Right renal cortex interstitium (tissue), 3 donors: ENCODE measurements around the gene CHMP4A. TPM values are rescaled to one million over a fixed set of nuclear protein-coding genes. Genes with fewer than 3 reads are reported as not detected.
A peak's percentile ranks its signal among the peaks of the same experiment; 100 is the strongest.

ENCODE experiments used
- DNase-seq, 3 donors: peaks; one replicate each; pipeline ENCODE4 v3.0.0-alpha.2; 2013; ENCODE audit warnings: low read depth in 3 of 3, low spot score in 2 of 3
- polyA plus RNA-seq, 3 donors: library from polyadenylated mRNA; unstranded; fragments of 120-200 nt; gene quantifications; one replicate each; pipeline ENCODE4 v1.2.1, GENCODE V29; 2013; ENCODE audit not compliant: insufficient read length in 3 of 3

Gene CHMP4A
- polyA plus RNA-seq, 3 donors = 50.7 to 61.2 (median 55.7) TPM

DNA sequence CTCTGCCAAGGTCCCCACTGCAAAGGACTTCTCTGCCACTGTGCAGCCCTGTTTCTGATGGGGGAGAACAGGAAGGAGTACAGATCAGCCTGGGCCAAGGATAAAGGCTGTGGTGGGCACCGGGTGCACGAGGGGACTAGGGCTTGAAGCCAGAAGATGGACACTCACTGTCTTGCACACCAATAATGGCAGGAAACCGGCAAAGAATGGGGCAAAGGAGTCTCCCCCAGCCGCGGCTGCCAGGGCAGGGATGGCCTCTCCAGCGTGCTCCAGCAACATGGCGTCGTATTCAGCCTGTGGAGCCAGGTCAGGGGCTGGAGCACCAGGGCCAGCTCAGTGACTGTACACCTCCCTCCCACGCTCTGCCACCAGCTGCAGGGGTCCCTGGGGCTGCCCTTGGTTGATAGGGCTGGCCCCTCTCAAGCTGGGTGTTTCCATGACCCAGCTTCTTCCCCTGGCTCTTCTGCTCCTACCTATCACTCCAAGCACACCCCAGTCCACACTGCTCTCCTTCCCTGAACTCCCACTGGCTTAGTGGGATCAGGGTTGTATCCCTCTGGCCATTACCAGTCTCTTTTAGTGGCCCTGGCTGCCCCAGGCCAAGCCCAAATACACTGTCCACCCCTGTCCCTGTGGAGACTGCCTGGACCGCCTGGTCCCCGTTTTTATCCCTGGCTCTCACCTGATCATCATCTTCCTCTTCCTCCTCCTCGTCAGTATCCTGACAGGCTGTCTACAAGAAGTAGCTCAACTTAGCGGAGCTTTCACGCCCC, 31.0 kb downstream of the CHMP4A start:
- no peak for DNase-seq

DNA sequence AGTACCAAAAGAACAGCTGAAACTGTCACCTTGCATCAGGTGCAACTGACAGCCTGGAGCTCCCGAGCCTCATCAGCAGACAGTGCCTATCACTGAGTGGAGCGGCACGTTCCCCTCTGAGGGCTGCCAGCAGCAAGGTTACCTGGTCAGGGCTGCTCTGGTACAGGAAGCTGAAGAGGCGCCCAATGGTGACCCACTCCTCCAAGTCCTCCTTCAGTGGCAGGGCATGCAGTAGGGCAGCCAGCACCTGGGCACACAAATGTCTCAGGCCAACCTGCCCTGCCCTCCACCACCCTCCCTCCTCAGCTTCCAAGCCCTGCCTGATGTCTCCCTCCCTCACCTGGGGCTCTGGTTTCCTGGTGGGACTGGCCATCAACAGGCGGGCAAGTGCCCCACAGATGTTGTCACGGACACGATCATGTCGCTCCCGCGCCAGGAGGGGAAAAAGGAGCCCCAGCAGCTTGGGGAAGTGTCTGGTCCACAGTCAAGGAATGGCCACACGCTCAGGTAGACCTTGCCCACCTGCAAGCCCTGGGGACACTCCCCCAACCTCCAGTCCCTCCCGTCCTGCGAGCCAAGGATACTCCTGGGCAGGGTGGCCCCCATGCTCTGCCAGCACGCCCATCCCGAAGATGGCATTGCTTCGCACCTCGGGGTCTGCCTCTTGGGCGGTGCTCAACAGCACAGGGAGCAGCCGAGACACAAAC, 31.8 kb downstream of the CHMP4A start:
- no peak for DNase-seq

DNA sequence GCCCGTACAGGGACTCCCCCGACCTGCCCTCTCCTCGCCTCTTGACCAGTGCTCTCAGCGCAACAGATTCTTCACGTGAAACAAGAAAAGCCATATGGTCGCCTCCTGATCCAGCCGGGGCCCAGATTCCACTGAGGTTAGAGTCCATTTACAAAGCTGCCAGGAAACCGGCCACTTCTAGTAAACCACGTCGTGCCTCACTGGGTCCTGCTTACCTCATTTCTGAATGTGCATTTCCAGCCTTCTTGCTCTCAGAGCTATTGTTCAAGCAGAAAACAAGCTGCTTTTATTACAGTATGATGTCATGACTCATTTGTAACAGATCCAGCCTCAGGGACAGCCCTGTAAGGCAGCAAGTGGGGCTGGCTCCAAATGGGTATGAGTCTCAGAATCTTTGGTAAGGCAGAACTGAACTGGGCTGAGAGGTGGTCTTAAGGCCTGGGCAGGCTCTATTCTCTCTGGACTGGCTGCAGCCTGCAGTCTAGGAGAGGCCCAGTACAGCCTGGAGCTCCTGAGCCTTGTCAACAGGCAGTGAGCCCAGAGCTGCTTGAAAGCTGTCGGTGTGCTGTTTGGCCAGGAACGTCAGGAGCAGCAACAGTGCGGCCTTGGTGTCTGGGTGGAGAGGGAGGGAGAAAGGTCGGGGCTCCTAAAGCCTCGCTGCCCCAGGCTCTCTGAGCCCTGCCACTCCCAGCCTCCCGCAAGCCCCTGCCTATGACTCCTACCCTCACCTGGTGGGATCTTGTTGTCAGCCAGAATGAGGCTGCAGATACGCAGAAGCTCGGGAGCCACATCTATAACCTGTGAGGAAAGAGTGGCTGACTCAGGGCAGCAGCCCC, 33.1 kb downstream of the CHMP4A start:
- no peak for DNase-seq

DNA sequence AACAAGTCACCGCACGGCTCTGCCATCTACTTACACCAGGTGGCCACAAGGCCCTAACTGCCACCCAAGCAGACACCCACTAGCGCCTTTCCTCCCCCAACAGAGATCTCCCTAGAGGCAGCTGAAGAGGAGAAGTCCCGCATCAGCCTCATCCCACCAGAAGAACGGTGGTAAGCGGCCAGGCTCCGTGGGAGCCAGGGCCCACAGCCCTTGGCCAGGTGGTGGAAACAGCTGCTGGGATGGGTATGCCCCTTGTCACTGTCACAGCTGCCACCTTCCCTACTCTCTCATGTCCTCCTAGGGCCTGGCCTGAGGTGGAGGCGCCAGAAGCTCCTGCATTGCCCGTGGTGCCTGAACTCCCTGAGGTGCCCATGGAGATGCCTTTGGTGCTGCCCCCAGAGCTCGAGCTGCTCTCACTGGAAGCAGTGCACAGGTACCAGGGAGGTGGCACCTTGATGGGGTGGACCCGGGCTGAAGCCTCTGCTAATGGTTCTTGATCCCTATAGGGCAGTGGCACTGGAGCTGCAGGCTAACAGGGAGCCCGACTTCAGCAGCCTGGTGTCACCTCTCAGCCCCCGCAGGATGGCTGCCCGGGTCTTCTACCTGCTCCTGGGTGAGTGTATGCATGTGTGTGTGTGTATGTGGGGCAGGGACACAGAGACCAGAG, 33.9 kb downstream of the CHMP4A start:
- DNase-seq = no peak

DNA sequence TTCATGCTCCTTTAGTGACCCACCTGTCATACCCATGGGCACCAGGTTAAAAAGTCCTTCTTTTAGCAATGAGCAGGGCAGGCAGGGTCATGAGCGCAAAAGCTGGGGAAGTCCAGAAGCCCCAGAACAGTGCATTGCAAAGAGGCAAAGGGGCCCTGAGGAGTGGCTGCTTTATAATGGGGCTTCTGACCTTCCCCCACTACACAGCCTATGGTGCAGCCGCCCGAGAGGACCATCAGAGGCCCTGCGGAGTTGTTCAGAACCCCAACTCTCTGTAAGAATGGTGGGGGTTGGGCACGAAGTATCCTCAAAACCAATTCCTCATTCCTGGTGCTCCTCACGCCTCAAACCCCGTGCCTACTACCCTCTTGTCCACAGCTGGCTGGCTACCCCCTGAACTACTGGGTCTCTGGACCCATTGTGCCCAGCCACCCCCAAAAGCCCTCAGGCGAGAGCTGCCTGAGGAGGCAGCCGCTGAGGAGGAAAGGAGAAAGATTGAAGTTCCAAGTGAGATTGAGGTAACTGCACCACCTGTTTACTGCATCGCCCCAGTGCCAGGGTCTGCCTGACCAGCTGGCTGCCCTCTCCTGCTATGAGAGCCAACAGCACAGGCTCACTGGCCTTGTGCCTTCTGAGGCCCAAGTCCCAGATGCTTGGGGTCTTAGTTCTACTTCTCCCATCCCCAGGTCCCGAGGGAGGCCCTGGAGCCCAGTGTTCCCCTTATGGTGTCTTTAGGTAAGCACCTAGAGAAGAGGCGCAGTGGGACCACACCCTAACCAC, 34.7 kb downstream of the CHMP4A start:
- DNase-seq = no peak

DNA sequence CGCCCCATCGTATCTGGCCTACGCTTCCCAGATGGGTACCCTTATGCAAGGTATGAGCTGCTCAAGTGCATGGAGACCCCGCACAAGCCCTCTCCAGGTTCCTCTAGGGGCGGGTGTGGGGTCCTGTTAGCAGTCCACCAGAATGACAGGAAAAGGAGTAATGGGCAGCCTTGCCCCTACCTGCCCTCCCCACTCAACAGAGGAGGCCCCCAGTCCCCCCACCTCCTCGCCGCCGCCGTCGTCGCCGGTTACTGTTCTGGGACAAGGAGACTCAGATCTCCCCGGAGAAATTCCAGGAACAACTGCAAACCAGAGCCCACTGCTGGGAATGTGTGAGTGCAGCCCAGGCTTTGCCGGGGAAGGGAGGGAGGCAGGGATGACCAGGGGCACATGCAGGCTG, 35.4 kb downstream of the CHMP4A start:
- DNase-seq = no peak

DNA sequence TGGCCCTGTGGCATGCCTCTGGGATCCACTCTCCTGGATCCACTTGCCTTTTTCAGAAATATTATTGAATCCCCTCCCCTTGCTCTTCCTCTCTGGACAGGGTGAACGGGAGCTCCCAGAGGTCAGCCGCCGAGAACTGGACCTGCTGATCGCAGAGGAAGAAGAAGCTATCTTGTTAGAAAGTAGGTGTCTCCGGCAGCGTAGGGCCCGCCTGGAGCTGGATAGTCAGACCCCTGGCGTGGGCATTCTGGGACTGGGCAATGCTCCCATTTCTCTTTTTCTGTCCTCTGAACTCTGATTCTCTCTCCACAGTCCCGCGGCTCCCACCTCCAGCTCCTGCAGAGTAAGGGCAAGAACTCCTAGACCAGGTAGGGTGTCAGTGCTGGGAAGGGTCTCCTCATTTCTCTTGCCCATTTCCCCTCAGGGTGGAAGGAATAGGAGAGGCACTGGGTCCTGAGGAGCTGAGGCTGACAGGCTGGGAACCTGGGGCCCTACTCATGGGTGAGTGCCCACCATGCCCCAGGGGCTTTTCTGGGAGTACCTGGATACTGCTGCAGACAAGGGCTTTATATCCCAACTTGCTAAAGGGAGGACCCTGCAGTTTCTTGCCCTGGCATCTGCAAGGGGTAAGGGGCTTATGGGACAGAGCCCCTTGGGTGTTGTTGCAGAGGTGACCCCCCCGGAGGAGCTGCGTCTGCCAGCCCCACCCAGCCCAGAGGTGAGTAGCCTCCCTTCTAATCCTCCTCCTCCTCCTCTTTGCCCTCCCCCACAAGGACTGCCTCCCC, 36.1 kb downstream of the CHMP4A start:
- DNase-seq = no peak

DNA sequence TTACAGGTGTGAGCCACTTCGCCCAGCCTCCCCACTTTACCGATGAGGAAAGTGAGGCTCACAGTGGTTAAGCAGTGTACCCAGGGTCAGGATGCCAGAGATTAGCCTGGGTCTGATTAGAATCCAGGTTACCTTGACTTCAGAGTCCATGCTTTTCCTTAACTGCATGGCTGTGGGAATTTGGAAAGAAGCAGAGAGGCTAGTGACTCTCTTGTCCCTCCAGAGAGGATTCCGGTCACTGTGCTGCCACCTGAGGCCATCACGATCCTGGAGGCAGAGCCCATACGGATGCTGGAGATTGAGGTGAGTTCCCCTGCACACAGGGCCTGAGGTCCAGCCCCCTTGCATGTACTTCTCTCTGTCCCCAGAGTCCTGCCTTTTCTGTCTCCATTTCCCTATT, 36.7 kb downstream of the CHMP4A start:
- no peak for DNase-seq

DNA sequence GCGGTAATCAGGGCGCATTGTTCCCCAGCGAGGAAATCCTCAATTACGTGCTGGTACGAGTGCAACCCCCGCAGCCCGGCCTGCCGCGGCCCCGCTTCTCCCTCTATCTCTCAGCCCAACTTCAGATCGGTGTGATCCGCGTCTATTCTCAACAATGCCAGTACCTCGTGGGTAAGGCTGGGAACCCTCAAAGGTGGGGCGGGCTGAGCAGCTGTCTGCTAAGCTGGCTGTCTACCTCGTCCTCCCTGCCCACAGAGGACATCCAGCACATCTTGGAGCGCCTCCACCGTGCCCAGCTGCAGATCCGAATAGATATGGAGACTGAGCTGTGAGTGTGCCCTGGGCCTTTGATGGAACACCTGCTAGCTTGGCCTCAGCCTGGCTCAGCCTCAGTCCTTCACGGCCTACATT, 40.4 kb downstream of the CHMP4A start:
- no peak for DNase-seq

DNA sequence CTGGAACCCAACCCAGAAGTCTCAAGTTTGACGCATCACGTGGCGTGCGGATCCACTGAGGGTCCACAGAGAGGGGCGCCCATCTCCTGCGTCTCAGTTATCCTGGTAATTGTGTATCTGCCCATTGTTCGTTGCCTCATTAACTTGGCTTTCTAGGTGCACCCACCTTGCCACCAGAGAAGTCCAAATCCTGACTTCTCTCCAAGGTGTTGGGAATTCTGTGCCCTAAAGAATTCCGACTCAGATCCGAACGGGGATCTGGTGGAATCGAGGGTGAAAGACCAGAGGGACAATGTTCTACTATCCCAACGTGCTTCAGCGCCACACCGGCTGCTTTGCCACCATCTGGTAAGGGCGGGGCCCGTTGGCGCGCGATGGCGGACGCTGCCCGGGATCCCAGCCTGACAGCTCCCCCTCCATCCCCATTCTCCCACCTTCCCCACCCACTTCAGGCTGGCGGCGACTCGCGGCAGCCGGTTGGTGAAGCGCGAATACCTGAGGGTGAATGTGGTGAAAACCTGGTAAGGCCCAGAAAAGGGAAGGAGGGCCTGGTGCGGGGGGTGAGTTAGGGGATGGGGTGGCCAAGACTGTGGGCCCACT, 40.9 kb downstream of the CHMP4A start:
- no peak for DNase-seq

DNA sequence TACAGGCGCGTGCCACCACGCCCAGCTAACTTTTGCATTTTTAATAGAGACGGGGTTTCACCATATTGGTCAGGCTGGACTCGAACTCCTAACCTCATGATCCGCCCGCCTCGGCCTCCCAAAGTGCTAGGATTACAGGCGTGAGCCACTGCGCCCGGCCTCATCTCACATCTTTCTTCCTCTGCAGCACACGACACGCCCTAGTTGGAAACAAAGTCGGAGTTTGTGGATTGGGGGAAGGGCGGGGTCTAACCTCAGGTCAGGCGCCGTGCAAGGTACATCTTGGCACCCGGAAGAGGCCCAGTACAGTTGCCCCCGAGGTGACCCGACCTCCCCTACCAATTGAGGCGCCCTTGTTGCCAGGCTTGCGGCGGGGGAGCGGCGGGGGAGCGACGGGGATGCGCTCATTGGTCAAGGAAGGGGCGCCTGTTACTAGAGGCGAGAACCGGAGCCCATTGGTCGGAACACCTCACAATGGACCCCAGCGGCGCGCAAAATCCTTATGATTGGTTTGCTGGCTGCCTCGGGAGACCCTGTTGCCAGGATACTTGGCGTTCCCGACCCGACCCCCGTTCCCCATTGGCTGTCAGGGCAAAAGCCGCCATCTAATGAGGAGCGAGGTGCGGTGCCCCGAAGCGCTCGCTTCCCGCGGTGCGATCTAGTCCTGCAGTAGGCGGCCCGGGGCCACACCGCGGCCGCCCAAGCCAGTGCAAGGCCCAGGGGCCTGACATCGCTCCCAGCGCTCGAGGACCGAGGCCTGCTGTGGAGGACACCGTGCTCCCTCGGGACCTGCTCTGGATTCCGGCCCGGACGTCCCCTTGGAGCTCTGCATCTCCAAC, 41.6 kb downstream of the CHMP4A start, which contains the start of gene REC8:
REC8 (plus strand) TSS at position 659 of the 839 bp plus-strand sequence. CDS start 473 bp downstream, outside the sequence.
- DNase-seq = peak in 2 of 3 donors; percentile 81 to 93

DNA sequence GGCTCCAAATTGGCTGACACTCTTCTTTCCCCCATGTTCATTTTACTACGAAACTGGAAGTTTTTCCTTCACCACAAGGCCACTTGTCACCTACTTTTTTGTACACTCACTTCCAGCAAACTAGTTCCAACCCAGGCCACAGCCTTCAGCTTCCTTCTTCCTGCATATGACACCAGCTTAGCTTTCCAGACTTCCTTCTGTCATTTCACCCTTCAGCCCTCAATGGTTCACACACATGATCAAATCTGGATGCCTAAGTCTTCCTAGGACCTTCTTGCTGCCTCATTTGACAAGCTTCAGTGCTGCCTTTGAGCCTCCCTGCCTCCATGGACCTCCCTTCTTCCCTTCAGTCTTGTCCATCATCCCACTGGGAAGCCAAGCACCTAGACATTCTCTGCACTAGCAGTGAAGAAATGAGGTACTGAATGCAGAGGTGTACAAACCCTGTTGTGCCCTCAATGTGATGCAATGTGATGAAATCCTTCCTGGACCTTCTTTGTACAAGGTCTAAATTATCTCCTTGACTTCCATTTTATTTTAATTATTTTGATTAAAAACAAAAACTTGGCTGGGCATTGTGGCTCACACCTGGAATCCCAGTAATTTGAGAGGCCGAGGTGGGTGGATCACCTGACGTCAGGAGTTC, 45.7 kb downstream of the CHMP4A start:
- no peak for DNase-seq

DNA sequence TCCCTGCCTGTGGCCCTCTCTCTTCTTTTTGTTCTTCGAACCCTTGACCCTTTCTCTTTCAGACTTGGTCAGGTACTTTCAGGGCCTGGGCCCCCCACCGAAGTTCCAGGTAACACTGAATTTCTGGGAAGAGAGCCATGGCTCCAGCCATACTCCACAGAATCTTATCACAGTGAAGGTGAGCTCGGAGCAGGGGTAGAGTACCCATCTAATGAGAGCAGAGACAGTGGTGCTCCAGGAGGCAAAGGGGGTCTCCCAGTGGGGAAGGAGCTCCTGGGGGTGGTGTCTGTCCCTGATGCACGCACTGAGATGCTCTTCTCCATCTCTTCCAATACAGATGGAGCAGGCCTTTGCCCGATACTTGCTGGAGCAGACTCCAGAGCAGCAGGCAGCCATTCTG, 47.5 kb downstream of the CHMP4A start:
- DNase-seq = no peak

DNA sequence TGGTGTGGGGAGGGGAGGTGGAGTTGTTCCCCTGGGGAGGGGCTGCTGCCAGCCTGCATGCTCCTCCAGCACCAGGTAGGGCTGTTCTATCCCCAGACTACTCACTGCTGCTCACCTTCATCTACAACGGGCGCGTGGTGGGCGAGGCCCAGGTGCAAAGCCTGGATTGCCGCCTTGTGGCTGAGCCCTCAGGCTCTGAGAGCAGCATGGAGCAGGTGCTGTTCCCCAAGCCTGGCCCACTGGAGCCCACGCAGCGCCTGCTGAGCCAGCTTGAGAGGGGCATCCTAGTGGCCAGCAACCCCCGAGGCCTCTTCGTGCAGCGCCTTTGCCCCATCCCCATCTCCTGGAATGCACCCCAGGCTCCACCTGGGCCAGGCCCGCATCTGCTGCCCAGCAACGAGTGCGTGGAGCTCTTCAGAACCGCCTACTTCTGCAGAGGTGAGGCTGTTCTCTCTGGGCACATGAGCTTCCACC, 48.7 kb downstream of the CHMP4A start:
- DNase-seq = no peak

DNA sequence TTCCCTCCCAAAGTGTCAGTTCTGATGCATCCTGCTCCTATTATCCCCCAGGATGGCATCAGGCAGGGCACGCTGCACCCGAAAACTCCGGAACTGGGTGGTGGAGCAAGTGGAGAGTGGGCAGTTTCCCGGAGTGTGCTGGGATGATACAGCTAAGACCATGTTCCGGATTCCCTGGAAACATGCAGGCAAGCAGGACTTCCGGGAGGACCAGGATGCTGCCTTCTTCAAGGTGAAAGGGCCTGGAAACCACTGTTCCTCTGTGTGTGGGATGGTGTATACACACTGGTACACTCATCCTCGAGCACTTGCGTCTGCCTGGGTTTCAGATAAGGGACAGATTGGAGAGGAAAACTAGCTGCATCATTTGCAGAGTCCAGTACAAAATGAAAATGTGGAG, 51.2 kb downstream of the CHMP4A start:
- no peak for DNase-seq

DNA sequence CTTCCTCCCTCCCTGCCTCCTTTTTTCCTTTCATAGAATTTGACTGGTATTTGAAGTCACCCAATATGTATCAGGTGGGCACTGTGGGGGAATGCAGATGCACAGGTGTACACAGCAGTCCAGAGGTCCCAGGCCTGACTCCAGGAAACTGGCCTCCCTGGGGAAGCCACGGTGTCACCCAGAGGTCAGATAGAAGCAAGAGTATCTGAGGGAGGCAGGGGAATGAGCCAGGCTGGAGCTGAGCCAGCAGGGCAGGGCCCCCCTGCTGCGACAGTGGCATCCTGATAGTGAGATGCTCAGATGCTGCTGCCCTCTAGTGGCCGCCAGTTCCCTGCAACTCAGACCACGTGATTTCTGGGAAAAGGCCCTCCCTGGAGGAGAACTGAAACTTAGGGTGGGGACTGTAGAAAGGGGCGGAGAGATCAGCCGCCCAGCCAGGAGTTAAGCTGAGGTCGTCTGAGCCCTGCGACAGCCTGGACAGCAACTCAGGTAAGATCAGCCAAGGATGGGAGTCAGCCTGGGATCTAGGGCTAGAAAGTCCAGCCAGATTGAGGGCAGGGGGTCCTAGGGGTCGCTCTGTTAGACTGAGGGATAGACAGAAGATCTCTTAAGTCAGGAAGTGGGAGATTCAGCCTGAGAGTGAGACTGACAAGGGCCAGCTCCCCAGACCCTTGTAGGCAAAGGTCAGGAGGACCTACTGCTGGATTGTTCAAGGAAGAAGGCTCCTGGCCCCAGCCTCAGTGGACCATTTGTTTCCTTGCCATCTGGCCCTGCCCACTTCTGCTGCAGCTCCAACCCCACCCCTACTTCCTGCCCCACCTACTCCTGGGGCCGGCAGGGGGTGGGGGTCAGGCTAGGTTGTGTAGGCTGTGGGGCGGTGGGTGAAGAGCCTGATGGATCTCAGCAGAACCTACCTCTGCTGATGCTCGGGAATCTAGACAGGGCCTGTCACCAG, 52.2 kb downstream of the CHMP4A start, which contains the start of gene IRF9:
IRF9 (plus strand) TSS at position 416 of the 955 bp plus-strand sequence. CDS start 880 bp downstream, outside the sequence.
- DNase-seq = peak; percentile 92 to 97 (median 94)
